GM12874 (cell line): ENCODE measurements around the gene PAPOLA.

Source experiments
- CTCF ChIP-seq: IDR thresholded peaks from 2 replicates; pipeline ENCODE4 v1.5.1; 2011; ENCODE audit warnings: low read depth, mild to moderate bottlenecking, control low read depth, low read length, moderate library complexity; ENCODE audit not compliant: insufficient read depth

The PAPOLA gene

GRCh38 chr14:96587823-96588385 is 85.7 kb downstream of the PAPOLA start:
- TF ChIP-seq CTCF: no peak

GRCh38 chr14:96588410-96589257 is 86.5 kb downstream of the PAPOLA start:
- no peak for TF ChIP-seq CTCF

- no peak for TF ChIP-seq CTCF
Measured at GRCh38 chr14:96589577-96589976, 87.4 kb downstream of the PAPOLA start.

GRCh38 chr14:96590190-96590864 is 88.1 kb downstream of the PAPOLA start:
- TF ChIP-seq CTCF: no peak

GRCh38 chr14:96592591-96593386 is 90.6 kb downstream of the PAPOLA start:
- no peak for TF ChIP-seq CTCF

- TF ChIP-seq CTCF: no peak
Measured at GRCh38 chr14:96594961-96595360, 92.8 kb downstream of the PAPOLA start.

- TF ChIP-seq CTCF: no peak
Measured at GRCh38 chr14:96597680-96598079, 95.5 kb downstream of the PAPOLA start.
